GM12875 (cell line): Measurements from ENCODE around the gene ERN1.

Source experiments
- H3K4me3 ChIP-seq: one replicate; pipeline ENCODE4 v1.5.1; 2011; ENCODE audit warnings: low read depth, low read length, control low read depth
- CTCF ChIP-seq: IDR thresholded peaks from 2 replicates; pipeline ENCODE4 v1.5.1; 2011; ENCODE audit warnings: low read depth, mild to moderate bottlenecking, control low read depth, inconsistent platforms, low read length, moderate library complexity, borderline replicate concordance; ENCODE audit not compliant: insufficient read depth

ERN1 gene

GRCh38 chr17:64120159-64120810 is 9.7 kb downstream of the ERN1 start:
- H3K4me3 ChIP-seq, result no peak overlapping the region

GRCh38 chr17:64117981-64118979 is 11.7 kb downstream of the ERN1 start:
- TF ChIP-seq CTCF, result no peak
- no peak overlapping the region for H3K4me3 ChIP-seq

More at GRCh38 chr17:64120159-64120810, 9.7 kb downstream of the ERN1 start:
- no peak for TF ChIP-seq CTCF

GRCh38 chr17:64115822-64116534 is 14.0 kb downstream of the ERN1 start:
- no peak for TF ChIP-seq CTCF
- no peak overlapping the region for H3K4me3 ChIP-seq

GRCh38 chr17:64115043-64115698 is 14.8 kb downstream of the ERN1 start:
- no peak overlapping the region for H3K4me3 ChIP-seq
- TF ChIP-seq CTCF, result no peak

GRCh38 chr17:64113006-64113405 is 16.9 kb downstream of the ERN1 start:
- TF ChIP-seq CTCF, result no peak
- no peak overlapping the region for H3K4me3 ChIP-seq

- TF ChIP-seq CTCF, result no peak
- H3K4me3 ChIP-seq, result no peak overlapping the region
Measured at GRCh38 chr17:64111831-64112230, 18.1 kb downstream of the ERN1 start.
